T-helper 17 cell (primary cell): ENCODE results near the gene POLL. TPM values are rescaled to one million over a fixed set of nuclear protein-coding genes. Genes with fewer than 3 reads are reported as not detected.

Experiments
- ATAC-seq: fragments of 150-1000 bp; cut with Tn5 transposase; 2 replicates; pipeline ENCODE4 v1.10.0; 2021; ENCODE audit warnings: mild to moderate bottlenecking, moderate library complexity
- DNase-seq, 3 donors: peaks; one replicate each; pipeline versions ENCODE4 v3.0.0 to v3.0.0-alpha.2; 2020 to 2021
- H3K9me3 ChIP-seq: one replicate; pipeline ENCODE4 v1.7.0; 2013; ENCODE audit warnings: low read length, mild to moderate bottlenecking; ENCODE audit not compliant: control insufficient read depth, poor library complexity, severe bottlenecking
- H3K27ac Mint-ChIP-seq: one replicate; pipeline ENCODE4 v1.8.0; 2022; ENCODE audit warnings: mild to moderate bottlenecking, moderate library complexity, mixed read lengths
- H3K27me3 Mint-ChIP-seq: one replicate; pipeline ENCODE4 v1.8.0; 2022; ENCODE audit warnings: mixed read lengths
- H3K36me3 Mint-ChIP-seq: one replicate; pipeline ENCODE4 v1.8.0; 2022; ENCODE audit warnings: low read depth, mixed read lengths
- H3K4me1 Mint-ChIP-seq: one replicate; pipeline ENCODE4 v1.8.0; 2022; ENCODE audit warnings: mild to moderate bottlenecking, mixed read lengths
- H3K4me3 Mint-ChIP-seq: one replicate; pipeline ENCODE4 v1.8.0; 2022; ENCODE audit warnings: mild to moderate bottlenecking, moderate library complexity, mixed read lengths
- total RNA-seq, 4 donors: library from RNA in 2 of 4; stranded (reverse) in 2 of 4; gene quantifications; one replicate each; pipeline ENCODE4 v1.2.3 and lab custom pipeline; 2022 to 2026

Gene POLL
- total RNA-seq, 2 donors from 2014 or later, result 25.3 to 30.9 TPM

DNA sequence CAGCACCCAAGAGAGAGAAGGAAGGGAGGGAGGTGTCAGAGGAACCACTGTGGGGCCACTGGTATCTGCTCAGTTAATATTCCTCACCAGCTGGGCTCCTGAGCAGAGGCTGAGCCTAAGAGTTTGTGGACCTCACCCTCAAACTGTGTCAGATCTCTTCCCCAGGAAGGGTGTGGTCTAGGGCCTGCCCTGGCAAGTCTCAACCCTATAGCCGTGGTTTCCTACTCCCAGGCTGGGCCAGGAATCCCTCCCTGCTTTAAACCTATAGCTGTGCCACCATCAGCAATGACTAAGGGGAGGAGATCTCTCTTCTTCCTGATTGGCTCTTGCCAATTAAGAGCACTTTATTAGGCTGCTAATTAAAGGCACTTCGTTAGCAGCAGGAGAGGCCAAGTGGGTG is 29.9 kb downstream of the POLL start:
- ATAC-seq (peak; percentile 71), DNase-seq (no peak)
- Mint-ChIP-seq H3K4me3 (peak overlapping the region; percentile 47), H3K36me3 (no peaks in the 10 kb centered on the region), H3K4me1 (peaks cover 37% of the 10 kb centered on the region), H3K27ac (peak overlapping the region; percentile 76), H3K27me3 (peaks cover 12% of the 10 kb centered on the region)
- H3K9me3 ChIP-seq, result no peaks in the 10 kb centered on the region

DNA sequence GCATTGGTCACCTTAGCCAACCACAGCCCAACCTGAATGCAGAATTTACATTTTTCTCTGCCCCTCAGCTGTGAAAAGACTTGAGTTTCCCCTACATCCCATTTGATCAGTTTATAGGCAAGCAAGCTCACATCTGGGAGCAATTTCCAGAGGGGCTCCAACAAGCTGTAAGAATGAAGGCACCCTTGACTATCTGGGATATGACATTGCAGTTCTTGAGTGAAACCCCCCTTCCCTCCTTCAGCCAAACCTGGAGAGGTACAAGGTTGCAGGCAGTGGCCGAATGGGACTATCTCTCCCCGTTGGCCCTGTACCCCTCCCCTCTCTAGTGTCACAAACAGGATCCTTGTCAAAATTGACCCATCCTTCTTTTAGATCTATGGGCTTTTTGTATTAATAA is 30.5 kb downstream of the POLL start:
- no peak overlapping the region for H3K4me3 Mint-ChIP-seq

DNA sequence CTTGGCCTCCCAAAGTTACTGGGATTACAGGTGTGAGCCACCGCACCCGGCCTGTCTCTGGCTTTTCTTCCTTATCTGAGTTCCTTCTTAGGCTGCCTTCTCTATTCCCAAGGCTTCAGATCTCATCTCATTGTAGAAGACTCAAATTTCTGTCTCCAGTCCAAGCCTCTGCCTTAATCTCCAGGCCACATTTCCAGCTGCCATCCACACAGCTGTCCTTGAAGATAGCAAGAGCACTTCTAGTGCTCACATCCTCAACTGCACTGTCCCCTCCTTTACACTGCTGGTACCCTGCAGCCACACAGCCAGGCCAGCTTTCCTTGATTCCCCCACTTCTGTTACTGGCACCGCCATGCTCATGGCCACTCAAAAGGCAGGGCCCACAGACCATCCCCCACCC is 35.6 kb downstream of the POLL start:
- H3K27ac Mint-ChIP-seq, result peak overlapping the region; percentile 59

More for the DNA sequence above, 30.5 kb downstream of the POLL start:
- no peaks in the 10 kb centered on the region for H3K9me3 ChIP-seq
- H3K27ac Mint-ChIP-seq, result peak overlapping the region; percentile 76
- H3K4me1 Mint-ChIP-seq, result peaks cover 37% of the 10 kb centered on the region
- no peak for ATAC-seq
- DNase-seq, result no peak
- peaks cover 2% of the 10 kb centered on the region for H3K36me3 Mint-ChIP-seq
- H3K27me3 Mint-ChIP-seq, result peaks cover 7% of the 10 kb centered on the region

DNA sequence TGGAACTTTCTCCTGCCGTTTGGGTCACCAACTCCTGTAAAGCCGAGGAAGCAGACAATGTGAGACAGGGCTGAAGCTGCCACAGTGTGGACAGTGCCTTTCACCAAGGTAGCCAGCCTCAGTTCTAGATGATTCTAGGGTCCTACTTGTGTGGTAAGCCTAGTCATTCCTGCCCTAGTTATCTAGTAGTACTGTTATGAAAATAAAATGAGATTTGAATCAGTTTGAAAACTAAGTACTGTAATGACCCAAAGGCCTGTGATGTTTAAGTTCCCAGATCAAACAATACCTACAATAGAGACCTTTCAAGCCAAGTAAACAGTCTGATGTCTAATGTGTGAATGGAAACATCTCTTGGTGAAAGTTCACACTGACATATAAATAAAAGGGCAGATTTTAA is 37.1 kb downstream of the POLL start:
- no peaks in the 10 kb centered on the region for H3K27me3 Mint-ChIP-seq
- no peak overlapping the region for H3K27ac Mint-ChIP-seq
- peaks cover 6% of the 10 kb centered on the region for H3K4me1 Mint-ChIP-seq
- H3K36me3 Mint-ChIP-seq, result peaks cover 8% of the 10 kb centered on the region
- ATAC-seq, result no peak
- no peak overlapping the region for H3K4me3 Mint-ChIP-seq
- no peak for DNase-seq
- no peaks in the 10 kb centered on the region for H3K9me3 ChIP-seq

More for the DNA sequence above, 35.6 kb downstream of the POLL start:
- peaks cover 6% of the 10 kb centered on the region for H3K36me3 Mint-ChIP-seq
- H3K9me3 ChIP-seq, result no peaks in the 10 kb centered on the region
- H3K4me1 Mint-ChIP-seq, result peaks cover 11% of the 10 kb centered on the region
- DNase-seq (no peak), ATAC-seq (no peak)
- H3K27me3 Mint-ChIP-seq, result no peaks in the 10 kb centered on the region
- peak overlapping the region; percentile 57 for H3K4me3 Mint-ChIP-seq

DNA sequence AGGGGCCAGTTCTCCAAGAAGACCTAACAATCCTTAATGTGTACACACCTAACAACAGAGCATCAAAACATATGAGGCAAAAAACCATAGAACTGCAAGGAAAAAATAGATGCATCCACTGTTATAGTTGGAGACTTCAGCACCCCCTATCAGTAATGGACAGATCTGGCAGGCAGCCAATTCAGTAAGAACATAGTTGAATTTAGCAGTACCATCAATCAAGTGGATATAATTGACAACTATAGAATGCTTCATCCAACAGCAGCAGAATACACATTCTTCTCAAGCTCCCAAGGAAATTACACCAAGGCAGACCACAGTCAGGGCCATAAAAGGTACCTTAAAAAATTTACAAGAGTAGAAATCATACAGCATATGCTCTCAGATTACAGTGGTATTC is 42.2 kb downstream of the POLL start:
- no peak overlapping the region for H3K4me3 Mint-ChIP-seq
- H3K36me3 Mint-ChIP-seq, result peaks cover 2% of the 10 kb centered on the region
- no peak overlapping the region for H3K27ac Mint-ChIP-seq
- no peaks in the 10 kb centered on the region for H3K27me3 Mint-ChIP-seq
- no peak for DNase-seq
- ATAC-seq, result no peak
- no peaks in the 10 kb centered on the region for H3K9me3 ChIP-seq
- H3K4me1 Mint-ChIP-seq, result peaks cover 3% of the 10 kb centered on the region

DNA sequence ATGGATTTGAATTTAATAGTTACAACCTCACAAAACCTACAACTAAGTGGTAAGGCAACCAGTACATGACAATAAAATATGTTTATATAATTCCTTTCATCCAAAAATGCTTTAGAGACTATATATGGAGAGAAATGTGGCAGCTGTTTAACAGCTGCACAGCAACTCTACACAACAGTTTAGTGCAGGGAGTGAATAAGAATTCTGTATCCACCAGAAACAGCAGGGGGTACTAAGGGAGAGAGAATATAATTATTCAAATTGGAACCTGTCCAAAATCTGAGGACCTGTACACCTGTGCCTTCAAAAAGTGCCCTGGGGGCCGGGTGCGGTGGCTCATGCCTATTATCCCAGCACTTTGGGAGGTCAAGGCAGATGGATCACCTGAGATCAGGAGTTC is 49.6 kb downstream of the POLL start:
- Mint-ChIP-seq H3K4me1 (no peaks in the 10 kb centered on the region), H3K36me3 (peaks cover 4% of the 10 kb centered on the region), H3K27ac (no peak overlapping the region), H3K4me3 (no peak overlapping the region), H3K27me3 (no peaks in the 10 kb centered on the region)
- ATAC-seq (no peak), DNase-seq (no peak)
- no peaks in the 10 kb centered on the region for H3K9me3 ChIP-seq

DNA sequence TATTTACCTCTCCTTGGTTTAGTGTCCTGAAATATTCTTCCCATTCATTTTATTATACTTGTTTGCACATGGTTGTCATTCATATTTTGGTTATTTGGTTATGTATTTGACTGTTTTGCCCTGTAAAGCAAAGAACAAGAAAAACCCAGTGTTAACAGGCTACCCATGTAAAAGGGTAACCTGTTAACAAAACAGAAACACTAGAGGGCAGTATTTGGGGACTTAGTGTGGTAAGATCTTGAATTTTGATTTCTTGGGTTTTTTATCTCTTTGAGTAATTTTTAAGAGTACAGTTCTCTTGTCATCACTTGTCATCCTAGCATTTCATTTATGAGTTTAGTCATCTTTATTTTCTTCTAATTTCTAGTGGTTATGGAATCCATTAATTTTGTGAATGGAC is 51.3 kb downstream of the POLL start:
- ATAC-seq, result peak; percentile 39
- H3K9me3 ChIP-seq, result no peaks in the 10 kb centered on the region
- Mint-ChIP-seq H3K36me3 (peaks cover 4% of the 10 kb centered on the region), H3K27me3 (no peaks in the 10 kb centered on the region), H3K4me3 (no peak overlapping the region), H3K27ac (peak overlapping the region; percentile 39), H3K4me1 (no peaks in the 10 kb centered on the region)
- no peak for DNase-seq

DNA sequence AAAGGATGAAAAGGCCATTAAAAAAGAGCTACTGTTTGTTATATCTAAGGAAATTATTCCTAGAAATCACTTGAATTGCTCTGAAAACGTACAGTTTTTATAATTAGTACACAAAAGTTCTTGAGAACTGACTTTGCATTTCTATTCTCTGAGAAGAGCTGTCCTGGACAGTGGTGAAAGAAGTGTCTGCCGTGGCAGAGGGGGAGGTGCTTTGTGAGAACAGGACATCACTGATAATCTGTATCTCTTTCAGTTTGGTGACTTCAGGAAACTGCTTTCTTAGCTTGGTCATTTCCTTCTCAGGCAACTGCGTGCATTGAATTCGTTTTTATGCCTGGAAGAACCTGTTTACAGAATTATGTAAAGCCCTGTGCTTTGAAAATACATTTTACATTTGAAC is 52.1 kb downstream of the POLL start:
- DNase-seq (no peak), ATAC-seq (no peak)
- peaks cover 4% of the 10 kb centered on the region for H3K36me3 Mint-ChIP-seq

DNA sequence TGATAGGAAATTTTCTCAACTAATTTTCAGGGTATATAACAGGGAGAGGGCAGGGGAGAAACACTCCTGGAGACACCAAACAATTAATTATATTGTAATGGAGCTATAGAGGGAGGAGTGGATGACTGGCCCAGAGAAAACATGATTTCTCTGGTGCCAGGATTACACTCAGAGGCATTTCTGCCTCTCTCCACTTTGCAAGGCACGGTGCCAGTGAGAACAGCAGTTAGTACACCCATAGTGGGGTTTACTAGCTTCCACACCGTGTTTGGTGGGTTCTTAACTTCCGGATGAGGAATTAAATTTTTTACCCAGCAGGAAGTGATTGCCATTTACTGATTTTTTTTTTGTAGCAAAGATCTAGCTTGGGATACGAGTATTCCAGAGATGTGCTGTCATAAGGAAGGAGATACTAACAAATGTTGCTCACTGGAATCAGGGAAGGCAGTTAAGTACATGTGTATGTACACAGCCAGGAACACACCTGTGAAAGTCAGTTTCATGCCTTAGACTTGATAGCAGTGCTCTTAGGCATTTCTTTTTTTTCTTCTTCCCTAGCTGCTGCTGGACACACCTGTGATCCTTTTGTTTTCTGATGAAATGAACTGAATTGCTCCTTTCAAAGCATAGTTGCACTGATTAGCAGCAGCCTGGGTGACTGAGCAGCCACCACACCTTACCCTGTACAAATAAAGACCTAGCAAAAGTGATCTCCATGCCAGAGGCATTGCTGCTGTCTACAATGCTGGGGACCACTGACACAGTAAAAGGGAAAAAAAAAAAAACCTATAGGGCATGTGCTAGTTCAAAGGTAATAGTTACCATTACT is 58.1 kb downstream of the POLL start:
- Mint-ChIP-seq H3K36me3 (peaks cover 2% of the 10 kb centered on the region), H3K4me3 (no peak overlapping the region), H3K27ac (no peak overlapping the region), H3K27me3 (no peaks in the 10 kb centered on the region), H3K4me1 (no peaks in the 10 kb centered on the region)
- no peaks in the 10 kb centered on the region for H3K9me3 ChIP-seq
- DNase-seq (no peak), ATAC-seq (no peak)

More for the DNA sequence above, 52.1 kb downstream of the POLL start:
- Mint-ChIP-seq H3K4me1 (no peaks in the 10 kb centered on the region), H3K4me3 (no peak overlapping the region), H3K27me3 (no peaks in the 10 kb centered on the region), H3K27ac (no peak overlapping the region)
- H3K9me3 ChIP-seq, result no peaks in the 10 kb centered on the region

DNA sequence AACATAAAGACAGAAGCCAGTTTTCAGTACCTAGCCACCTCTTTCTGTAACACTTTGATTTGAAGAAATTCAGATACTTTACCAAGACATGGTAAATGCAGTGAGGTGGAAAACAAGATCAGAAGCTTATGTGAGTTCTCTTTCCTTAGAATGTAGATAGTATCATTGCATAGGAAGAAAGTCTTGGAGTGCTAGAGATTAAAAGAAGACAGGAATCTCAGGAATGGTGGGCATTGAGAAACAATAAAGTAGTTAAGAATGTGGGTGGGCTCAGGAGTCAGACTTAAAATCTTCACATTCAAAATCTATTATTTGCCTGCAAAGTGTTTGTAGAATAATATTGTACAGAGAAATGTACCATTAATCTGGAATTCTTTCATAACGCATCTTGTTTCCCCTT is 58.9 kb downstream of the POLL start:
- Mint-ChIP-seq H3K4me3 (no peak overlapping the region), H3K4me1 (no peaks in the 10 kb centered on the region), H3K27ac (no peak overlapping the region), H3K27me3 (no peaks in the 10 kb centered on the region), H3K36me3 (no peaks in the 10 kb centered on the region)
- H3K9me3 ChIP-seq, result no peaks in the 10 kb centered on the region
- DNase-seq (no peak), ATAC-seq (no peak)

Other genes with a start within 250 kb of the POLL start
- 10 to 100 TPM; 14.8 to 17.0 TPM for gene BTRC, start 234.1 kb downstream of the POLL start, total RNA-seq
- gene DPCD, start 64 bp upstream of the POLL start, total RNA-seq, result 1 to 10 TPM in 1 of 2 donors, not detected in 1; 1.9 TPM
- 10 to 100 TPM; 64.5 to 74.1 TPM for gene FBXW4, start 106.9 kb upstream of the POLL start, total RNA-seq
- not detected for gene FGF8, start 187.9 kb upstream of the POLL start, total RNA-seq
- 10 to 100 TPM; 13.1 to 13.8 TPM for gene NPM3, start 195.2 kb upstream of the POLL start, total RNA-seq
- 100 to 1,000 TPM; 411 to 421 TPM for gene OGA, start 230.2 kb upstream of the POLL start, total RNA-seq